HepG2 (cell line): ENCODE data around the gene UBE2I. TPM values are rescaled to one million over a fixed set of nuclear protein-coding genes. Genes with fewer than 3 reads are reported as not detected.

Experiments used
- BCL3 ChIP-seq: sonication (generic); formaldehyde crosslinking; IDR thresholded peaks from 2 replicates; pipeline ENCODE4 v1.5.1; 2020; ENCODE audit warnings: mild to moderate bottlenecking, missing genetic modification reagents, moderate library complexity
- DBP ChIP-seq: sonication (generic); formaldehyde crosslinking; IDR thresholded peaks from 2 replicates; pipeline ENCODE4 v1.4.0; 2020; ENCODE audit warnings: missing genetic modification reagents; ENCODE audit errors: not compliant biosample characterization
- GTF2F1 ChIP-seq: fragments of 150-350 bp; IDR thresholded peaks from 2 replicates; pipeline ENCODE4 v1.6.1; 2014; ENCODE audit warnings: low read length
- HOXD1 ChIP-seq: sonication (generic); formaldehyde crosslinking; IDR thresholded peaks from 2 replicates; pipeline ENCODE4 v1.5.0; 2020; ENCODE audit warnings: missing genetic modification reagents
- KDM2A ChIP-seq: sonication (generic); formaldehyde crosslinking; IDR thresholded peaks from 2 replicates; pipeline ENCODE4 v1.4.0; 2020; ENCODE audit warnings: low read depth, missing genetic modification reagents, borderline replicate concordance
- MAFG ChIP-seq: sonication (generic); formaldehyde crosslinking; IDR thresholded peaks from 2 replicates; pipeline ENCODE4 v1.5.1; 2020; ENCODE audit warnings: mild to moderate bottlenecking, missing genetic modification reagents
- NR3C1 ChIP-seq: sonication (generic); formaldehyde crosslinking; IDR thresholded peaks from 2 replicates; pipeline ENCODE4 v1.4.0; 2020; ENCODE audit warnings: missing genetic modification reagents
- PAF1 ChIP-seq: IDR thresholded peaks from 2 replicates; pipeline ENCODE4 v1.6.1; 2016; ENCODE audit warnings: missing genetic modification reagents, missing compliant biosample characterization
- POLR2A ChIP-seq, 2 experiments: IDR thresholded peaks; 2 replicates each; pipeline ENCODE4 v1.6.1; 2011; ENCODE audit warnings: low read depth in 2 of 2, low read length in 2 of 2, mild to moderate bottlenecking in 1 of 2, moderate library complexity in 1 of 2; ENCODE audit not compliant: insufficient read depth in 1 of 2
- SKIL ChIP-seq: sonication (generic); formaldehyde crosslinking; IDR thresholded peaks from 2 replicates; pipeline ENCODE4 v1.8.0; 2022; ENCODE audit warnings: missing genetic modification reagents, mild to moderate bottlenecking, moderate library complexity, borderline replicate concordance
- TP53 ChIP-seq: sonication (generic); formaldehyde crosslinking; conservative IDR thresholded peaks from 2 replicates; pipeline ENCODE4 v1.4.0; 2020; ENCODE audit warnings: missing genetic modification reagents
- ZMAT5 ChIP-seq: sonication (generic); formaldehyde crosslinking; IDR thresholded peaks from 2 replicates; pipeline ENCODE4 v1.5.0; 2020; ENCODE audit warnings: mild to moderate bottlenecking, low read depth, missing genetic modification reagents, borderline replicate concordance
- ZNF101 ChIP-seq: sonication (generic); formaldehyde crosslinking; IDR thresholded peaks from 2 replicates; pipeline ENCODE4 v1.4.0; 2020; ENCODE audit warnings: mild to moderate bottlenecking, low read depth, missing genetic modification reagents, borderline replicate concordance
- ZNF260 ChIP-seq: sonication (generic); formaldehyde crosslinking; IDR thresholded peaks from 2 replicates; pipeline ENCODE4 v1.4.0; 2020; ENCODE audit warnings: missing genetic modification reagents, low read depth, mild to moderate bottlenecking, borderline replicate concordance
- ZNF609 ChIP-seq: sonication (generic); formaldehyde crosslinking; IDR thresholded peaks from 2 replicates; pipeline ENCODE4 v1.4.0; 2020; ENCODE audit warnings: mild to moderate bottlenecking, missing genetic modification reagents, borderline replicate concordance
- ZNF672 ChIP-seq: sonication (generic); formaldehyde crosslinking; IDR thresholded peaks from 2 replicates; pipeline ENCODE4 v1.8.1; 2022; ENCODE audit warnings: missing genetic modification reagents
- ZNF674 ChIP-seq: sonication (generic); formaldehyde crosslinking; IDR thresholded peaks from 2 replicates; pipeline ENCODE4 v1.5.0; 2020; ENCODE audit warnings: low read depth, mild to moderate bottlenecking, missing genetic modification reagents
- ZSCAN12 ChIP-seq: sonication (generic); formaldehyde crosslinking; IDR thresholded peaks from 2 replicates; pipeline ENCODE4 v1.9.0; 2021; ENCODE audit warnings: mild to moderate bottlenecking, missing genetic modification reagents
- polyA plus RNA-seq, 8 experiments: library from polyadenylated mRNA; depleted of rRNA in 3 of 8; stranded (reverse) in 7 of 8; unstranded in 1 of 8; fragments of >200 nt; fragmentation: Illumina TruSeq in 4 of 8; extraction: Trizol in 4 of 8; gene quantifications; 2 replicates each; pipeline versions ENCODE4 v1.2.1 to v1.2.3, GENCODE V29; 2011 to 2016; ENCODE audit warnings: low read depth in 4 of 8, missing spikeins in 1 of 8, mixed read lengths in 1 of 8; ENCODE audit not compliant: insufficient read depth in 1 of 8
- total RNA-seq, 5 experiments: library from RNA; depleted of rRNA; stranded (reverse); fragments of >200 nt; fragmentation: Illumina TruSeq; extraction: Trizol; gene quantifications; 2 replicates each; pipeline ENCODE4 v1.2.3, GENCODE V29; 2016; ENCODE audit warnings: low read depth in 1 of 5

UBE2I gene
- total and polyA plus RNA-seq, 2 of the 13 experiments (the other 11 are each of a cell fraction or from before 2014, with no cell fraction given), result 75.8 to 98.9 TPM

GRCh38 chr16:1331712-1332617 lies 22.5 kb downstream of the UBE2I start (continued):
- TF ChIP-seq ZMAT5 (CRISPR knock-in tag) (no peak), ZNF672 (CRISPR knock-in tag) (no peak), ZNF609 (CRISPR knock-in tag) (0 out of 2 replicates have a peak, but pooled peaks have one; percentile 9), ZSCAN12 (CRISPR knock-in tag) (no peak), NR3C1 (CRISPR knock-in tag) (no peak), GTF2F1 (no peak), BCL3 (CRISPR knock-in tag) (peak; percentile 83; the same call in 1 of the 2 replicates), ZNF101 (CRISPR knock-in tag) (no peak), KDM2A (CRISPR knock-in tag) (no peak), ZNF260 (CRISPR knock-in tag) (no peak), PAF1 (CRISPR knock-in tag) (no peak), HOXD1 (CRISPR knock-in tag) (no peak), ZNF674 (CRISPR knock-in tag) (no peak), POLR2A (IDR thresholded peaks at IDR 0.05; ENCODE audit: insufficient read depth in 1 of 2, low read depth in 2 of 2, low read length in 2 of 2) (peak; percentile 63 to 71), MAFG (CRISPR knock-in tag) (no peak), SKIL (CRISPR knock-in tag) (no peak), TP53 (CRISPR knock-in tag) (no peak), DBP (CRISPR knock-in tag) (peak; percentile 4)
